Measurements from ENCODE around the gene DAPK2. TPM values are rescaled to one million over a fixed set of nuclear protein-coding genes. Genes with fewer than 3 reads are reported as not detected.

DAPK2 gene
- total RNA-seq, 4 donors from 2014 or later, result 15.5 to 112 (median 57.5) TPM

- no peak for TF ChIP-seq CTCF (IDR thresholded peaks at IDR 0.05; ENCODE audit: low read depth)
Observed at GRCh38 chr15:63978511-63979261, 67.6 kb downstream of the DAPK2 start.

GRCh38 chr15:63977119-63977518 lies 69.2 kb downstream of the DAPK2 start:
- no peak for TF ChIP-seq CTCF (IDR thresholded peaks at IDR 0.05; ENCODE audit: low read depth)

- no peak for TF ChIP-seq CTCF (IDR thresholded peaks at IDR 0.05; ENCODE audit: low read depth)
Observed at GRCh38 chr15:63974021-63974420, 72.3 kb downstream of the DAPK2 start.

- TF ChIP-seq CTCF (IDR thresholded peaks at IDR 0.05; ENCODE audit: low read depth), result no peak
Observed at GRCh38 chr15:63973212-63974009, 72.9 kb downstream of the DAPK2 start.

- no peak for TF ChIP-seq CTCF (IDR thresholded peaks at IDR 0.05; ENCODE audit: low read depth)
Observed at GRCh38 chr15:63972801-63973200, 73.5 kb downstream of the DAPK2 start.

- TF ChIP-seq CTCF (IDR thresholded peaks at IDR 0.05; ENCODE audit: low read depth), result no peak
Observed at GRCh38 chr15:63971904-63972303, 74.4 kb downstream of the DAPK2 start.

- no peak for TF ChIP-seq CTCF (IDR thresholded peaks at IDR 0.05; ENCODE audit: low read depth)
Observed at GRCh38 chr15:63971427-63971805, 74.9 kb downstream of the DAPK2 start.
